SW480 (cell line): ENCODE results near the gene CYP51A1.
"Not testable (repeated sequence)": the region's sequence is repeated elsewhere in the genome, so short reads cannot be mapped to it uniquely, and the experiment has no call there.

ENCODE experiments used
- DNase-seq: peaks from one replicate; pipeline ENCODE4 v3.0.0-alpha.2; 2016; ENCODE audit warnings: low spot score

CYP51A1 gene

DNA sequence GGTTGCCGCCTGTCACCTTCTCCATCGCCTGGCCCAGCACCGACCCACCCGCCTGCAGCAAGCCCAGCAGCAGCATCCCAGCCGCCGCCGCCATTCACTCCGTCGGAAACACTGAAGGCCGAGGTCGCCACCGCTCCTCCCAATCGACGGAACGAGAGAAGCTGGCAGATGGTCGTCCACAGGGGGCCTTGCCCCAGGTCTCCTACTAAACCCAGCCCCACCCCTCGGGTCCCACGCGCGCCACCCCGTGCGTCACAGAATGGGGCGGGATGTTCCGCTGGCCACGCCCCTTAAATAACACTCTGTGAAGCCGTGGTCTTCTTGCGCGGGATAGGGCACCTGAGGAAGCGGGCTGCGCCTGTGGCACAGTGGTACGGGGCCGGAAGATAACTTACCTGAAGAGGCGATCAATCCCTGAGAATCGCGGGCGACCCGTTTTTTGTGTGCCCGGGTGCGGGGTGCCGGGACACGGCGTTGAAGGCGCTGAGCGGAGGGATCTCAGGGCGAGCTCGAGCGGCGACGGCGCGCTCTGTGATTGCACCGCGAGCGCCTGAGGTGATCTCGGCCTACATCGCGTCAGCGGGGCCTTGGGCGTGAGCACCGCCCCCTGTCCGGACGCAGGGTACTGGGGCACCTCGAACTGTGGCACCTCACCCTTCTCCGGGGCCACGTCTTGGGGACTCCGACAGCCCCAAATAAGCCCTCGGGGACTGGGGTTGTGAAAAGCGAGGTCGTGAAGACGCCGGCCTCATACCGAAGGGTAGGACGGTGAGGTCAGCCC is at the start of gene CYP51A1:
Gene CYP51A1 (minus strand): TSS at position 207 of the 781 bp plus-strand sequence. CDS start 113 bp downstream, at position 94.
- peak; percentile 94 for DNase-seq

DNA sequence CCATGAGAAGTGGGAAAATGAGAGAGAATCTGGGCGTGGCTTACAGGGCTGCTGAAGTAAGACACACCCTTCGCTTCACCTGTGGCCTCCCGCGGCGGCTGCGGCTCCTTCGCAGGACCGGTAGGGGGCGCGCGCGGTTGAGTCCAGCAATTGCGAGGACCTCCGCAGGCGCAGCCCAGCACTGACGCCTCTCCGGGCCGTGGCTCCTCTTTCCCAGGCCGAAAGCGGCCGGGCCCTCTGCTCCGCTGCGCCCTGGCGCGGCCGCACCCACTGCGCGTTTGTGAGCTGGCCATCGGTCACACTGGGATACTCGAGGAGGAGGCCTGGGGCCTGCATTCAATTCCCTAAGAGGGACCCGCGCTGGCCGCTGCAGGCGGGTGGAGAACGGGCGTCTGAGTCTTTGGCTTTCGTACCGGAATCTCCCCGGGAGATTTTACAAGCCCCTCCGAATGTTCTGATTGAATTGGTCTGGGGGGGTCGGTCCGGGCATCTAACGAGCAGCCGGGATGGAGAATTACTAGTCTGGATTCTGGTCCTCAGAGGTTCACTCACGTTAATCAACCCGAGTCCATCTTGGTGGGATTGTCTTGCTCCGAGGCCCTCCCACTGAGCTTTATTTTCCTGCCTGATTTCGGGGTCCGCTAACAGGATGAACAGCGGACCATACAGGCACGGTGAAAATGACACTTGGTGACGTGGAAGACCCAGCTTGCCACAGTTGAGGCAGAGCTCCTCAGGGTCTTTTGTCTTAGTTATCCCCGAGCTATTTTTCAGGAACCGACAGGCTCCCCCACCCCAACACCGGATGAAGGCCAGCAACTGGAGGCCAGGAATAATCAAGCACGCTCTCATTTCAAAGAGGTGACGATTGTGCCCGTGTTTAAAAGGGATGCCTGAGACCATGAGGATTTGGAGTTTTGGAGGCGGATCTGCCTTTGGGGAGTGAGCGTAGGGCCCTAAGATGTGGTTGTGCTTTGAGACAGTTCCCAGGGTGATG is 44.9 kb upstream of the CYP51A1 start, which contains the start of gene LRRD1:
Gene LRRD1 (minus strand): TSS at position 215 of the 997 bp plus-strand sequence. CDS start 13,940 bp downstream, outside the sequence.
- peak; percentile 74 for DNase-seq

DNA sequence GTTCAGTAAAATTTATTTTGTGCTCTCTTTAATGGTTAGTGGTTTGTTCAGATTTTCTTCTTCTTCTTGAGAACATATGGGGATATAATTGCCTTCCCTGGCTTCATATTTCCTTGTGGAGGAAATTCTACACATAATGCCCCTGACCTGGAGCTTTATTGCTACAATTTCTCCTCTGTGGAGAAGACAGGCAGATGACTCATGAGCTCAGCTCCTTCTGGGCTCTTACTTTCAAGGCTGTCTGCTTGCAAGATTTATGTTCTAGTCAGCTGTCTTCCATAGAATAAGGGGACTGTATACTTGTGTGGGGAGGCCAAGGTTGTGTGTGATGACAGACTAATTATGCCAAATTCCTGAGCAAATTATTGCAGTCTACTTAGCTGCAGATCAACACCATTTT is 43.1 kb upstream of the CYP51A1 start:
- no peak for DNase-seq

DNA sequence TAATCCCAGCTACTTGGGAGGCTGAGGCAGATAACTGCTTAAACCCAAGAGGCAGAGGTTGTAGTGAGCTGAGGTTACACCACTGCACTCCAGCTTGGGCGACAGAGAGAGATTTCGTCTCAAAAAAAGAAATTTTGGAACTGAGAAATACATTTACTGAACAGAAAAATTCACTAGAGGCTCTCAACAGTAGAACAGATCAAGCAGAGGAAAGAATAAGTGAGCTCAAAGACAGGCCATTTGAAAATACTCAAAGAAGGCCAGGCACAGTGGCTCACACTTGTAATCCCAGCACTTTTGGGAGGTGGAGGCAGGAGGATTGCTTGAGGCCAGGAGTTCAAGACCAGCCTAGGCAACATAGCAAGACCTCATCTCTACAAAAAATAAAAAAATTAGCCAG is 35.3 kb upstream of the CYP51A1 start:
- not testable (repeated sequence) for DNase-seq

DNA sequence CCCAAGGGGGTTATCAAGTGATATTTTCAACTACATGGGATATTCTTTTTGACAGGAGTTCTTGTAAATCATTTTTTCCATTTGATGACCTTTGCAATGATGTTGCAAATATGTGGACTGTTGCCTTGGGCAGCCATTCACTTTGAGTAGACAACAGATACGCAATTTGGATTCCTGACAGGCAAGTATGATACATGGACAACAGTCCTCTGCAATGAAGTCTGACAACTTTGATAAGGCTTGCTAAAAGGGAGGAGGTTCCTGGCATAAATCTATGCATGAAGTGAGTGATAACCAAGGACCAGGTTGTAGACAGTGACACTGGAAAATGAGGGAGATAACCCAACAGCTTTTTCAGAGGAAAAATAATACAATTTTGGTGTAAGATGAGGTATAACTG is 27.0 kb upstream of the CYP51A1 start:
- DNase-seq = no peak

DNA sequence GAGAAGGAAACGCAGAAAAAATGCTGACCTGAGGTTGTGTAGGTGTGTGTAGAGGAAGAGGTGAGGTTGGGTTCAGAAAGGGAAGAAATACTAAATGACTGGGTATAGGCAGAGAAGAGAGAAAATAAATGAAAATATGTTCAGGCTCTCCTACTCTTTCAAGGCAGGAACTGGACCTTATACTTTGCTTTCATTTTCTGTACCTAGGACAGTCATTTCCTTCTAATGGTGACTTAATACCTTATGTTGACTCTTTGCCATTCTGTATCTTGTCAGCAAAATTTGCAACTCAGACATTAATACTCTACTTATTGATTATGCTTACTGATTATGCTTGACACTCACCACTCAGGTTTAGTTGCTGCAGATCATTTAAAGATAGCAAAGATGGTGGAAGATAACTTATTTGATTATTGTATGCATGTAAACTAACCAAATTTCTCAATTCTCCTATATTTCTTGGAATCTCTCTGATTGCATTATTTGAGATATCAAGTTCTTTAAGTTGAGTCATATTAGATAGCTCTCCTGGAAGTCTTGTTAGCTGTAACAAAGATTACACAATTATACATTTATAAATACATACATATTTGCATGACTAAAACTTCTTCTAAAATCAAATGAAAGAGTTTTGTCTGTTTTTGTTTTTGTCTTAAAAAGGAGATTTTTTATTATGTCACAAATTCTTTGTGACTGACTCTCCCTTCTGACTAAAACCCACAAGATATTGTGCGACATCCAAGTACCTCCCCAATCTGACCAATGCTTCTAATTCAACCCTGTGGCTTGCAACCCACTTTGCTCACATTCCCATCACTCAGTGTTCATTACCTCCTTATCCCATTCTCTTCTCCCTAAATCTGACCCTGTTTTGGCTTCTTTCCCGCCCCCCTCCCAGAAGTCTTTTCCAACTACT is 24.6 kb upstream of the CYP51A1 start:
- no peak for DNase-seq

DNA sequence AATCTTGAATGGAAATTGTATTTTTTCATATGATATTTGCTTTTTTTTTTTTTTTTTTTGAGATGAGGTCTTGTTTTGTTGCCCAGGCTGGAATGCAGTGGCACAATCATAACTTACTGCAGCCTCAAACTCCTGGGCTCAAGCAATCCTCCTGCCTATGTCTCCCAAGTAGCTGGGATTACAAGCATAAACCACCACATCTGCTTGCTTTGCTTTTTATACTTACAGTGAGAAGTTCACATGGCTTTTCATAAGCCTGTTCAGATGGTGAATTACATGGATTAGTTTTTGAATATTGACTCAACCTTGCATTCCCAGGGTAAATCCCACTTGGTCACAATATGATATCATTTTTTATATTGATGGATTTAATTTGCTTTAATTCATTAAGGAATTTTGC is 22.7 kb upstream of the CYP51A1 start:
- DNase-seq = no peak

DNA sequence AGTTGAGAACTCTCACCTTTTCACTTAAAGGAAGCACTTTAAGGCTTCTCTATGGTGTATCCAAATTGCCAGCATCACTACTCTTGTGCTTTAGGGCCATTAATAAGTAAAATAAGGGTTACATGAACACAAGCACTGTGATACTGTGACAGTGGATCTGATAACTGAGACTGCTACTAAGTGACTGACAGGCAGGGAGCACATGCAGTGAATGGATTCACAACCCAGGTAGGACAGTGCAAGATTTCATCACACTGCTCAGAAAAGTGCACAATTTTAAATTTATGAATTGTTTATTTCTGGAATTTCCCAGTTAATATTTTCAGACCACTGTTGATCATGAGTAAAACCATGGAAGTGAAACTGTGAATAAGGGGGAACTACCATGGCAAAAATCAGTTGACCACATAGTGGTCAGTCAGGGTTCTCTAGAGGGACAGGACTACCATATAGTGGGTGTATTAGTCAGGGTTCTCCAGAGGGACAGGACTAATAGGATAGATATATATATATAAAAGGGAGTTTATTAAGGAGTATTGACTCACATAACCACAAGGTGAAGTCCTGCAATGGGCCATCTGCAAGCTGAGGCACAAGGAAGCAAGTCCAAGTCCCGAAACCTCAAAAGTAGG is 20.9 kb upstream of the CYP51A1 start:
- DNase-seq = no peak

DNA sequence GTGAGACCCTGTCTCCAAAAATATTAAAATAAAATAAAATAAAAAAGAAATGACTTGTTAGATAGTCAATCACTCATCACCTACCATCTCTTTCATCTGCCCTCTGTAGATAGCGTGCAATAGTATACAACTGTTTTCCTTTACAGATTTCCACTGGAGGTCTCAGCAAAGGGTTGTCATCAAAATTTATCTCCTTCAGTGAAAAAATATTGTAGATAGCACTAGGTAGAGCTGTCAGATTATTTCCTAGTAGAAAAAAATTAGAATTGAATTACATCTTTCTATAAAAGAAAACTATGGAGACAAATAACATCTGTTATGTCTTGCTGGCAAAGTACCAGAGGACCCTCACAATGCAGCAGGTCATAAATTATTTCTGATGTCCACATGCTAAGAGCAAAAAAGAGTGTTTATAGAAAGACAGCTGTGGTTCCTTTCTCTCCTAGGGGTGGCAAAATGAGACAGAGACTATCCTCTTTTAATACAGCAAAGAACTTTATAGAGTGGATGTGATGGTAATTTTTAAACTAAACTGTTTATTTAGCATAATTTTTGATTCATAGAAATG is 16.3 kb upstream of the CYP51A1 start:
- DNase-seq = no peak

DNA sequence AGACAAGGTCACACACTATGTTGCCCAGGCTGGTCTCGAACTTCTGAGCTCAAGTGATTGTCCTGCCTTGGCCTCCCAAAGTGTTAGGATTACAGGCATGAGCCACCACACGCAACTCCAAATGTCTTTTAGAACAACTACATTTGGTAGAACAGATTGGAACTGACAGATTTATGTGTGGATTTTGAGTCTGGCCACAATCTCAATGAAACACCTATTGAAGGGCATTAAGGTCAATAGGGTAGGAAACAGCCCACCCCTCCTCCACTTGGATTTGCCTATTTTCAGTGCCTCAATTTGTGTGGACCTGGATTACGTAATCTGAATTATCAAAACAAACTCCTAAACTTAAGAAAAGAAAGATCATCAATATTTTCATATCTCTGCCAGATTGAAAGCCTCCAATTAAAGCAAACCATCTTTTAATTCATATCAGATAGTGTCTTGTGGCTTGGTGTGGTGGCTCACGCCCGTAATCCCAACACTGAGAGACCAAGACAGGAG is 15.5 kb upstream of the CYP51A1 start:
- DNase-seq = no peak

DNA sequence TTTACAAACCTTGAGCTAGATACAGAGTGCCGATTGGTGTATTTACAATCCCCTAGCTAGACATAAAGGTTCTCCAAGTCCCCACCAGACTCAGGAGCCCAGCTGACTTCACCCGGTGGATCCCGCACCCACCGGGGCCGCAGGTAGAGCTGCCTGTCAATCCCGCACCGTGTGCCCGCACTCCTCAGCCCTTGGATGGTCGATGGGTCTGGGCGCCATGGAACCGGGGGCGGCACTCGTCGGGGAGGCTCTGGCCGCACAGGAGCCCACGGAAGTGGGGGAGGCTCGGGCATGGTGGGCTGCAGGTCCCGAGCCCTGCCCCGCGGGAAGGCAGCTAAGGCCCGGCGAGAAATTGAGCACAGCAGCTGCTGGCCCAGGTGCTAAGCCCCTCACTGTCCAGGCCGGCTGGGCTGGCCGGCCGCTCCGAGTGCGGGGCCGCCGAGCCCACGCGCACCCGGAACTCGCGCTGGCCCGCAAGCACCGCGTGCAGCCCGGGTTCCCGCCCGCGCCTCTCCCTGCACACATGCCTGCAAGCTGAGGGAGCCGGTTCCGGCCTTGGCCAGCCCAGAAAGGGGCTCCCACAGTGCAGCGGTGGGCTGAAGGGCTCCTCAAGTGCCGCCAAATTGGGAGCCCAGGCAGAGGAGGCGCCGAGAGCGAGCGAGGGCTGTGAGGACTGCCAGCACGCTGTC is 9.1 kb upstream of the CYP51A1 start:
- not testable (repeated sequence) for DNase-seq

DNA sequence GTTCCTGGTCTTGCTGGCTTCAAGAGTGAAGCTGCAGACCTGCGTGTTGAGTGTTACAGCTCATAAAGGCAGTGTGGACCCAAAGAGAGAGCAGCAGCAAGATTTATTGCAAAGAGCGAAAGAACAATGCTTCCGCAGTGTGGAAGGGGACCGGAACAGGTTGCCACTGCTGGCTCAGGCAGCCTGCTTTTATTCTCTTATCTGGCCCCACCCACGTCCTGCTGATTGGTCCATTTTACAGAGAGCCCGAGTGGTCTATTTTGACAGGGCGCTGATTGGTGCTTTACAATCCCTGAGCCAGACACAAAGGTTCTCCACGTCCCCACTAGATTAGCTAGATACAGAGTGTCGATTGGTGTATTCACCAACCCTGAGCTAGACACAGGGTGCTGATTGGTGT is 8.5 kb upstream of the CYP51A1 start:
- not testable (repeated sequence) for DNase-seq

DNA sequence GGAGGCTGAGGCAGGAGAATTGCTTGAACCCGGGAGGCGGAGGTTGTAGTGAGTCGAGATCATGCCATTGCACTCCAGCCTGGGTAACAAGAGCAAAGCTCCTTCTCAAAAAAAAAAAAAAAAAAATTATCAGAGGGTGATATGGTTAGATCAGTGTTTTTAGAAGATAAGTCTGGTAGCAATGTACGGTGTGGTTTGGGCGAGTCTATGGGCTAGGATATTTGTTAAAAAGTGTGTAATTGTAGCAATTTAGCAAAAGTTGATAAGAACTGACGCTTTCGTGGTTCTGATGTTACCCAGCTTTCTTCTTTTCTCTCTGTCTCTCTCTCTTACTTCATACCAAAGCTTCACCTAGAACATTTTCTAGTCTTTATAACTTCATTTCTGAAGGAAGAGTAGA is 6.9 kb upstream of the CYP51A1 start:
- no peak for DNase-seq

DNA sequence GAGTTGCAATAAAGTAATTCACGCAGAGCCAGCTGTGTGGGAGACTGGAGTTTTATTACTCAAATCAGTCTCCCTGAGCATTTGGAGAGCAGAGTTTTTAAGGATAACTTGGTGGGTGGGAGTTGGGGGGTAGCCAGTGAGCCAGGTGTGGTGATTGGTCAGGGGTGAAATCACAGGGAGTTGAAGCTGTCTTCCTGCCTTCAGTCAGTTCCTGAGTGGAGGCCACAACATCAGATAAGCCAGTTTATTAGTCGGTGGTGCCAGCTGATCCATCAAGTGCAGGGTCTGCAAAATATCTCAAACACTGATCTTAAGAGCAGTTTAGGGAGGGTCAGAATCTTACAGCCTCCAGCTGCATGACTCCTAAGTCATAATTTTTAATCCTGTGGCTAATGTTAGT is 3.3 kb upstream of the CYP51A1 start:
- no peak for DNase-seq

DNA sequence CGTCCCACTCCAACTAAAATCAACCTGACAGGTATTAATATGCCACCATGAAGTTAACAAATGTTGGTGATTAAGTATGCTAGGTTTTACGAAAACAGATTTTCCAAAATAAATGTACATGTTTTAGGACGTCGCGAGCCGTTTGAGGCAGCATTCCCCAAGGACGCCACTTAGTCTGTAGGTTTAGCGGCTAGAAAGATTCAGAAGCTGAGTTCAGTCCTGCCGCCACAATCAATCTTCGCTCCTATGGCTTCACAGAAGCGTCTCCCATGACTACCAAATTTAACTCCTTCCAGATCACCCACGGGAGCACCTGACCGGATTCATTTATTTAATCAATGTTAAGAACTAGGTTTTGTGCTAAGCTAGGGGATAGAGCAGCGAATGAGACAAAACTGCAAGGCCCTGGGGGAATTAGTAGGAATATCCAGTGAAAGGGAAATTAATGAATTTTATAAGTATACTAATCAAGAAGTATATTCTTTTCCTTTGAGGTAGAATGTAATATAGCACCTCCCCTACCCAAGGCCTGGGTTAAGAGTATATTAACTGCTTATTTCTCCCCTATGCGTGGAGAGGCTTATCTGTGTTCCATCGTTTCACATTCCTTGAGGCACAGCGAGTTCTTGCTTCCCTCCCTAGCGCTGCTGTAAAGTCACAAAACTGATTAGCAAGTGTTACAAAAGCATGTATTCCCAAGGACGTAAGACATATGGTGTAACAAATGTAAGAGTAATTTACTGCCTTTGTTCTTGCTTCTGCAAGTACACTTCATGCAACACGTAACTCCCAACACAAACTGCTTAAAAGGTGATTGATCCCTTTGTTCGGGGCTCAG is 994 bp upstream of the CYP51A1 start:
- DNase-seq = peak; percentile 56

DNA sequence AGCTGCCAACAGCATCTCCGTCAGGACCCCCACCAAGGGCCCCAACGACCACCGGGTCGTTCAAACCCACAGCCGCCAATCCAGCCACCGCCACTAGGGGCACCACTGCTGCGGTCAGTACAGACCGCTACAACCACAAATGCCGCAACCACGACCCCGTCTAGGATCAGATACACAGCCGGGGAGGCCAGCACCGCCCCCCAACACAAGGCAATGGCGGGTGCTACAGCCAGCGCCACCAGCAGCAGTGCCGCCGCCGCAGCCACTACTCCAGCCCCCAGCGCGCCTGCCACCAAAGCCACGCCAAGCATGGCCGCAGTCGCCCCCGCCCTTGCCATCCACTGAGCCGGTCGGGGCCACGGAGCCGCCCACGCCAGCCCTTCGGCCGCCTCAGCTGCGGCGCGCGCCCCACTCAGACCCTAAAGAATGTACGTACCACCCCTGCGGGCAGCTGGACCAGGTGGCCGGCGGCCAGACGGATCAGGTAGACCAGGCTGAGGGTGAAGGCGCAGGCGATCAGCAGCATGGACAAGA is 473 bp downstream of the CYP51A1 start:
- no peak for DNase-seq

DNA sequence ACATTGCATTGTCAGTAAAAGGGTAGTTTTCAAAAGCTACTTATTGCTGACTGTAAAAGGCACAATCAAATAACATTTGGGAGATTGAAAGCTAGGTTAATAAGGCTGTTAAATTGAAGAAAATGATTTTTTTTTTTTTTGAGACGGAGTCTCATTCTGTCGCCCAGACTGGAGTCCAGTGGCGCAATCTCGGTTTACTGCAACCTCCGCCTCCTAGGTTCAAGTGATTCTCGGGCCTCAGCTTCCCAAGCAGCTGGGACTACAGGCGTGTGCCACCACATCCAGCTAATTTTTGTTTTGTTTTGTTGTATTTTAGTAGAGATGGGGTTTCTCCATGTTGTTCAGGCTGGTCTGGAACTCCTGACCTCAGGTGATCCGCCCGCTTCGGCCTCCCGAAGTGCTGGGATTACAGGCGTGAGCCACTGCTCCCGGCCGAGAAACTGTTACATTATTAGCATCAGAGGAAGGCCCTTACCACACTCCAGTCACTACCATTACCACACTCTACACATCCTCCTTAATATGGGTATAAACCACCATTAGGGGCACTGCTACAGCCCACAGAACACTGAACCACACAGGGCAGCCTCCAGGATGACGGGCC is 1.0 kb downstream of the CYP51A1 start:
- DNase-seq = peak; percentile 78

DNA sequence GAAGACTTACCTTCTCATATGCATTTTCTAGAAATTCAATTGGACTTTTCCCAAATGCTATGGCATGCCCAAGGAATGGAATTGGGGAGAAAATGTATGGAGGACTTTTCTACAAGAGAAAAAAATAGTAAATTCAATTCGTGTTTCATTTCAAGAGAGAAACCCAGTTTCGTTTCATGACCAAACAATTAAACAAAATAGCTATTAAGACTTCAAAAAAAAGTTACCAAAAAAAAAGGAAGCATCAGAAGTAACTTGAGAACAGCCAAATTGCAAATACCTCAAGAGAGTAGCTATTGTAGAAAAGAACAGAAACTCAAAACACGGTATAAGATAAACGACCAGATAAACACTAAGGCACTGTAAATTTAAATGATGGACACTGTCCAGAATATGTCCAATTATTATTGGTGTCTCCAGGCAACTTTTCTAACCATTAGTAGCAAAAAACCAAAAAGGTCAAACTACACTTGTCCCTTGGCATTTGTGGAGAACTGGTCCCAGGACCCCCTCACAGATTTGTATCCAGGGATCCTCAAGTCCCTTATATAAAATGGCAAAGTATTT is 2.4 kb downstream of the CYP51A1 start:
- DNase-seq = no peak
